SK-N-SH (cell line): ENCODE measurements around the gene CCDC15. TPM values are rescaled to one million over a fixed set of nuclear protein-coding genes. Genes with fewer than 3 reads are reported as not detected.

ENCODE experiments used
- CTCF ChIA-PET: fragments of 300-600, 350-600 bp; formaldehyde crosslinking; extraction: SDS; loops from one replicate; lab custom pipeline; 2021; lab: Yijun Ruan, JAX
- POLR2A ChIA-PET: fragments of 350-600 bp; sonication (Branson Sonifier 250); formaldehyde crosslinking; extraction: SDS; loops from one replicate; lab custom pipeline; 2020; ENCODE audit warnings: antibody characterized with exemption, inconsistent platforms; lab: Yijun Ruan, JAX
- DNase-seq: peaks from one replicate; pipeline ENCODE4 v3.0.0; 2012
- H2AFZ ChIP-seq: fragments of 200-600 bp; sonication (generic); 2 replicates; pipeline ENCODE4 v1.8.1; 2016; ENCODE audit warnings: antibody characterized with exemption, mild to moderate bottlenecking, low read depth
- H3F3A ChIP-seq: fragments of 200-600 bp; sonication (generic); replicated peaks from 2 replicates; pipeline ENCODE3; 2016; ENCODE audit warnings: antibody characterized with exemption, mild to moderate bottlenecking; ENCODE audit not compliant: insufficient read depth
- H3K27ac ChIP-seq, 2 experiments: fragments of 200-500 bp in 1 of 2; fragments of 200-600 bp in 1 of 2; sonication (Bioruptor generic) in 1 of 2; sonication (generic), shearing (Covaris generic) in 1 of 2; 2 replicates each; pipeline versions ENCODE4 v1.5.1 to v1.6.1; 2014 to 2016; ENCODE audit warnings: low read depth in 2 of 2, inconsistent platforms in 1 of 2, low read length in 1 of 2, mild to moderate bottlenecking in 1 of 2, mixed read lengths in 1 of 2
- H3K27me3 ChIP-seq: fragments of 200-600 bp; sonication (generic), shearing (Covaris generic); 2 replicates; pipeline ENCODE4 v1.6.1; 2016; ENCODE audit warnings: mixed run types; ENCODE audit not compliant: insufficient read depth
- H3K36me3 ChIP-seq, 2 experiments: fragments of 200-500 bp in 1 of 2; fragments of 200-600 bp in 1 of 2; sonication (Bioruptor generic) in 1 of 2; sonication (generic) in 1 of 2; replicated peaks in 1 of 2; 2 replicates each; pipeline versions ENCODE3 to v1.5.1; 2014 to 2016; ENCODE audit warnings: low read length in 1 of 2, mild to moderate bottlenecking in 1 of 2; ENCODE audit not compliant: insufficient read depth in 2 of 2, control insufficient read depth in 1 of 2
- H3K4me1 ChIP-seq, 2 experiments: fragments of 200-500 bp in 1 of 2; fragments of 200-600 bp in 1 of 2; sonication (Bioruptor generic) in 1 of 2; sonication (generic), shearing (Covaris generic) in 1 of 2; 2 replicates each; pipeline versions ENCODE4 v1.5.1 to v1.6.1; 2014 to 2016; ENCODE audit warnings: low read depth in 1 of 2, low read length in 1 of 2, mixed run types in 1 of 2; ENCODE audit not compliant: insufficient read depth in 2 of 2, control insufficient read depth in 1 of 2
- H3K4me2 ChIP-seq: fragments of 200-600 bp; sonication (generic), shearing (Covaris generic); 2 replicates; pipeline ENCODE4 v1.6.1; 2017; ENCODE audit warnings: mixed run types
- H3K4me3 ChIP-seq, 2 experiments: fragments of 200-500 bp in 1 of 2; fragments of 200-600 bp in 1 of 2; sonication (Bioruptor generic) in 1 of 2; sonication (generic), shearing (Covaris generic) in 1 of 2; 2 replicates each; pipeline versions ENCODE4 v1.5.1 to v1.8.1; 2014 to 2016; ENCODE audit warnings: low read depth in 2 of 2, inconsistent platforms in 1 of 2, low read length in 1 of 2, mild to moderate bottlenecking in 1 of 2, mixed read lengths in 1 of 2, moderate library complexity in 1 of 2
- H3K79me2 ChIP-seq: fragments of 200-600 bp; sonication (generic); 2 replicates; pipeline ENCODE4 v1.8.1; 2017; ENCODE audit warnings: mild to moderate bottlenecking; ENCODE audit not compliant: insufficient read depth
- H3K9ac ChIP-seq: fragments of 200-600 bp; sonication (generic); 2 replicates; pipeline ENCODE4 v1.6.1; 2017; ENCODE audit warnings: mixed run types
- H3K9me2 ChIP-seq: fragments of 200-600 bp; sonication (generic); 2 replicates; pipeline ENCODE4 v1.6.1; 2017; ENCODE audit warnings: mixed run types
- H3K9me3 ChIP-seq: fragments of 200-600 bp; sonication (generic); 2 replicates; pipeline ENCODE4 v1.6.1; 2017; ENCODE audit warnings: mixed run types, mild to moderate bottlenecking, moderate library complexity
- H4K20me1 ChIP-seq: fragments of 200-600 bp; sonication (generic); 2 replicates; pipeline ENCODE4 v1.6.1; 2017; ENCODE audit warnings: mild to moderate bottlenecking, mixed run types; ENCODE audit not compliant: insufficient read depth
- CHD2 ChIP-seq: fragments of 150-350 bp; IDR thresholded peaks from 2 replicates; pipeline ENCODE4 v1.6.1; 2018; ENCODE audit warnings: low read length; ENCODE audit not compliant: partially characterized antibody
- FOSL2 ChIP-seq: IDR thresholded peaks from 2 replicates; pipeline ENCODE4 v1.4.0; 2012; ENCODE audit warnings: low read depth, mild to moderate bottlenecking, moderate library complexity, borderline replicate concordance
- FOXJ3 ChIP-seq: sonication (generic); formaldehyde crosslinking; IDR thresholded peaks from 2 replicates; pipeline ENCODE4 v1.5.1; 2020; ENCODE audit warnings: mild to moderate bottlenecking, missing genetic modification reagents
- GABPA ChIP-seq: IDR thresholded peaks from 2 replicates; pipeline ENCODE4 v1.4.0; 2012; ENCODE audit warnings: low read depth, mild to moderate bottlenecking
- JUND ChIP-seq: IDR thresholded peaks from 2 replicates; pipeline ENCODE4 v1.4.0; 2012
- MEF2A ChIP-seq: IDR thresholded peaks from 2 replicates; pipeline ENCODE4 v1.4.0; 2012; ENCODE audit warnings: low read depth, borderline replicate concordance
- POLR2AphosphoS5 ChIP-seq: IDR thresholded peaks from 2 replicates; pipeline ENCODE4 v1.6.1; 2012; ENCODE audit warnings: low read depth, low read length
- RAD21 ChIP-seq: IDR thresholded peaks from 2 replicates; pipeline ENCODE4 v1.6.1; 2012; ENCODE audit warnings: mild to moderate bottlenecking, low read length
- RCOR1 ChIP-seq: fragments of 150-350 bp; IDR thresholded peaks from 2 replicates; pipeline ENCODE4 v1.6.1; 2017; ENCODE audit warnings: antibody characterized with exemption, low read length
- SIN3A ChIP-seq: IDR thresholded peaks from 2 replicates; pipeline ENCODE4 v1.6.1; 2012; ENCODE audit warnings: low read depth, mild to moderate bottlenecking, low read length, moderate library complexity, borderline replicate concordance
- WGBS: methylation state at CpG from one replicate; pipeline ENCODE4 v1.1.6; 2017; ENCODE audit warnings: low lambda C conversion rate; 5-methylcytosine and 5-hydroxymethylcytosine counted together
- polyA plus RNA-seq, 3 experiments: library from polyadenylated mRNA; depleted of rRNA; stranded (reverse); fragments of >200 nt; gene quantifications; 2 replicates each; pipeline ENCODE4 v1.2.3, GENCODE V29; 2012
- TF ChIP-seq, protein P1 (sequence below): IDR thresholded peaks from 2 replicates; pipeline ENCODE4 v1.6.1; 2012; ENCODE audit warnings: mild to moderate bottlenecking, low read depth, low read length, moderate library complexity
- TF ChIP-seq, protein P2 (sequence below): fragments of 150-350 bp; IDR thresholded peaks from 2 replicates; pipeline ENCODE4 v1.6.1; 2016; ENCODE audit warnings: mild to moderate bottlenecking, low read depth, low read length
- TF ChIP-seq, protein P3 (sequence below): IDR thresholded peaks from 2 replicates; pipeline ENCODE4 v1.4.0; 2012; ENCODE audit warnings: low read depth, borderline replicate concordance
- TF ChIP-seq, protein P4 (sequence below): fragments of 150-350 bp; IDR thresholded peaks from 2 replicates; pipeline ENCODE4 v1.6.1; 2017; ENCODE audit warnings: antibody characterized with exemption, low read length, low read depth, borderline replicate concordance

CCDC15 gene
- polyA plus RNA-seq, 1 of the 3 experiments (the other 2 are of a cell fraction), result 0.69 TPM

DNA sequence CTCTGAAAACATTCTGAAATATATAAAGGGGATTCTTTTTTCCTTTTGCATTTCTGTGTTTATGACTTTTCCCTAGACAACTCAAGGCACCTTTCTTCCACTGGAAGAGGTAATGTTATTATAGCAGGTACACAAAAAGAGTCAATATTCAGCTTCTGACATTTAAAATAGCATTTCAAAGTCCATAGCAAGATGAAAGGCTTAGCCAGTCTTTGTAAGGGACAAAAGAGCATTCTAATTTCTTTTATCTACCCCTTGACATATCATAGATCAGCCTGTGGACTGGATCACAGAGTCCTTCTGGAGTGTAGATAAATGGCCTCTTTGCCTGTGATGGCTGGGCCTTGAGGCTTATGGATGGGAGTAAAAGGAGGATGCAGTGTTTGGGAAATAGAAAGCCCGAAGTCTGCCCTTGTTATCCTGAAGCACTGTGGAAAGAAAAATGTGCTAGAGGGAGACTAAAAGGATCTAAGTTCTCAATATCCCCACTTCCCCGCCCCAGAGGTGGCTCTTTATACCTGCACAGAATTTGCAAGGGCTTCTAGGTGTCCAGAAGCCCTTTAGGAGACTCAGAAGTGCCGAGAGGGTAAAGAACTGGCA lies 16.6 kb upstream of the CCDC15 start (continued):
- TF ChIP-seq, protein P1, sequence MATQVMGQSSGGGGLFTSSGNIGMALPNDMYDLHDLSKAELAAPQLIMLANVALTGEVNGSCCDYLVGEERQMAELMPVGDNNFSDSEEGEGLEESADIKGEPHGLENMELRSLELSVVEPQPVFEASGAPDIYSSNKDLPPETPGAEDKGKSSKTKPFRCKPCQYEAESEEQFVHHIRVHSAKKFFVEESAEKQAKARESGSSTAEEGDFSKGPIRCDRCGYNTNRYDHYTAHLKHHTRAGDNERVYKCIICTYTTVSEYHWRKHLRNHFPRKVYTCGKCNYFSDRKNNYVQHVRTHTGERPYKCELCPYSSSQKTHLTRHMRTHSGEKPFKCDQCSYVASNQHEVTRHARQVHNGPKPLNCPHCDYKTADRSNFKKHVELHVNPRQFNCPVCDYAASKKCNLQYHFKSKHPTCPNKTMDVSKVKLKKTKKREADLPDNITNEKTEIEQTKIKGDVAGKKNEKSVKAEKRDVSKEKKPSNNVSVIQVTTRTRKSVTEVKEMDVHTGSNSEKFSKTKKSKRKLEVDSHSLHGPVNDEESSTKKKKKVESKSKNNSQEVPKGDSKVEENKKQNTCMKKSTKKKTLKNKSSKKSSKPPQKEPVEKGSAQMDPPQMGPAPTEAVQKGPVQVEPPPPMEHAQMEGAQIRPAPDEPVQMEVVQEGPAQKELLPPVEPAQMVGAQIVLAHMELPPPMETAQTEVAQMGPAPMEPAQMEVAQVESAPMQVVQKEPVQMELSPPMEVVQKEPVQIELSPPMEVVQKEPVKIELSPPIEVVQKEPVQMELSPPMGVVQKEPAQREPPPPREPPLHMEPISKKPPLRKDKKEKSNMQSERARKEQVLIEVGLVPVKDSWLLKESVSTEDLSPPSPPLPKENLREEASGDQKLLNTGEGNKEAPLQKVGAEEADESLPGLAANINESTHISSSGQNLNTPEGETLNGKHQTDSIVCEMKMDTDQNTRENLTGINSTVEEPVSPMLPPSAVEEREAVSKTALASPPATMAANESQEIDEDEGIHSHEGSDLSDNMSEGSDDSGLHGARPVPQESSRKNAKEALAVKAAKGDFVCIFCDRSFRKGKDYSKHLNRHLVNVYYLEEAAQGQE, result no peak

DNA sequence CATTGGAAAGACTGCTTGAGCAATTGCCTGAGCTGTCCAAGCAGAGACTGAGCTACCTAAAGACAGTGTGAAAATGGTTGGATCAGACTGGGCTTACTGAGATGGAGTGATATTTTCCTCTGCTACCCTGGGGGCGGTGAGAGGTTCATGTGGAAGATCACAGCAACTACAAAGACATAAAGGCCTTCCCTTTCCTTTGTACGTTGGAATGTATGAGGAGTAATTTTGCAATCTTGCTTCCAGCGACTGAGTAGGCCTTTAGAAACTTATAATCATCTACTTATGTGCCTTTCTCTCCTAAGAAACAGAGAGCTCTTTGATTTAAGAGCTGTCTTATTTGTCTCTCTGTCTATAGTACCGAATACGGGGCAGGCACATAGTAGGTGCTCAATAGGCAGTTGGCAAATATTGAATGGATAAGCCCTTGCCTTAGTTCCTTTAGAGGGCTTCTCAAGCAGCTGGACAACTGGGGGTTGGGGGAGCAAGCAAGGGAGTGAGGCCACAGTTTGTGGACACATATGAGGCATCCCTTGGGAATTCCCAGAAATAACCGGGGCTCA lies 15.7 kb upstream of the CCDC15 start:
- no peaks in the 10 kb centered on the region for H3K36me3 ChIP-seq
- POLR2A ChIA-PET, result no interaction called here
- WGBS, result 50% methylated on average over 6 of the region's 6 CpGs
- no peaks in the 10 kb centered on the region for H3F3A ChIP-seq
- DNase-seq, result no peak
- no peak overlapping the region for H3K27ac ChIP-seq
- no peaks in the 10 kb centered on the region for H3K9me3 ChIP-seq
- no peaks in the 10 kb centered on the region for H4K20me1 ChIP-seq
- H2AFZ ChIP-seq, result no peak overlapping the region
- no peak overlapping the region for H3K4me2 ChIP-seq
- H3K79me2 ChIP-seq, result no peaks in the 10 kb centered on the region
- no peaks in the 10 kb centered on the region for H3K27me3 ChIP-seq
- no peak for TF ChIP-seq JUND
- no peak for TF ChIP-seq MEF2A
- TF ChIP-seq, all 33 proteins: peak for 0
- CTCF ChIA-PET, result interaction anchor here (0.9 kb wide), 1 partner anchor 72 kb away, joined by 3 read pairs; no protein-coding TSS in a partner anchor
- H3K9me2 ChIP-seq, result no peaks in the 10 kb centered on the region
- H3K4me1 ChIP-seq, result no peaks in the 10 kb centered on the region
- H3K4me3 ChIP-seq, result no peak overlapping the region
- no peak overlapping the region for H3K9ac ChIP-seq

DNA sequence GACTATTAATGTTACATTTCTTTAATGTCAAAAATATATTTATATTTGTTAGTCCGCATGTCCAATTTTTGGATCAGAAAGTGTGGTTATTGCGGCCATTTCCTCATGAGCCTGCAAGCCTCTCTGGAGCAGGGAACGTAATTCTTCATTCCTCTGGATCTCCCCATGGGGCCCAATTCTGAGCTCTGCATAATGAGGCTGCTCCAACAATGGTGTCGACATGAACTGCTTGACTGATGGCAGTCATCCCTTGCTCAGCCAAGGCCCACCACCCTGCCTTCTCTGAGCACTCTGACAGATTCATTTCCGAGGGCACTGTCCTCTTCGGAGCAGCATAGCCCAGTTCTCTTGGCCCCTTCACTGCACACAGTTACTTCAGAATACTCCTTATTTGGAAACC lies 15.0 kb upstream of the CCDC15 start:
- Histone ChIP-seq H3K9me2 (no peaks in the 10 kb centered on the region), H3K4me2 (no peak overlapping the region)

More for the DNA sequence above, 15.0 kb upstream of the CCDC15 start:
- Histone ChIP-seq H3K36me3 (no peaks in the 10 kb centered on the region), H3K27me3 (no peaks in the 10 kb centered on the region), H3K4me1 (no peaks in the 10 kb centered on the region), H3K9ac (no peak overlapping the region), H3K79me2 (no peaks in the 10 kb centered on the region), H4K20me1 (no peaks in the 10 kb centered on the region), H3K4me3 (no peak overlapping the region), H3K9me3 (no peaks in the 10 kb centered on the region), H2AFZ (no peak overlapping the region), H3K27ac (no peak overlapping the region), H3F3A (no peaks in the 10 kb centered on the region)
- WGBS, result 80% methylated on average over 6 of the region's 6 CpGs
- DNase-seq, result no peak
- ChIA-PET CTCF (no interaction called here), POLR2A (no interaction called here)
- TF ChIP-seq, protein P2, sequence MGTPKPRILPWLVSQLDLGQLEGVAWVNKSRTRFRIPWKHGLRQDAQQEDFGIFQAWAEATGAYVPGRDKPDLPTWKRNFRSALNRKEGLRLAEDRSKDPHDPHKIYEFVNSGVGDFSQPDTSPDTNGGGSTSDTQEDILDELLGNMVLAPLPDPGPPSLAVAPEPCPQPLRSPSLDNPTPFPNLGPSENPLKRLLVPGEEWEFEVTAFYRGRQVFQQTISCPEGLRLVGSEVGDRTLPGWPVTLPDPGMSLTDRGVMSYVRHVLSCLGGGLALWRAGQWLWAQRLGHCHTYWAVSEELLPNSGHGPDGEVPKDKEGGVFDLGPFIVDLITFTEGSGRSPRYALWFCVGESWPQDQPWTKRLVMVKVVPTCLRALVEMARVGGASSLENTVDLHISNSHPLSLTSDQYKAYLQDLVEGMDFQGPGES, result no peak
- TF ChIP-seq CHD2, result no peak
- TF ChIP-seq RAD21, result no peak
- TF ChIP-seq FOXJ3, result no peak
- TF ChIP-seq FOSL2, result no peak
- TF ChIP-seq, protein P3, sequence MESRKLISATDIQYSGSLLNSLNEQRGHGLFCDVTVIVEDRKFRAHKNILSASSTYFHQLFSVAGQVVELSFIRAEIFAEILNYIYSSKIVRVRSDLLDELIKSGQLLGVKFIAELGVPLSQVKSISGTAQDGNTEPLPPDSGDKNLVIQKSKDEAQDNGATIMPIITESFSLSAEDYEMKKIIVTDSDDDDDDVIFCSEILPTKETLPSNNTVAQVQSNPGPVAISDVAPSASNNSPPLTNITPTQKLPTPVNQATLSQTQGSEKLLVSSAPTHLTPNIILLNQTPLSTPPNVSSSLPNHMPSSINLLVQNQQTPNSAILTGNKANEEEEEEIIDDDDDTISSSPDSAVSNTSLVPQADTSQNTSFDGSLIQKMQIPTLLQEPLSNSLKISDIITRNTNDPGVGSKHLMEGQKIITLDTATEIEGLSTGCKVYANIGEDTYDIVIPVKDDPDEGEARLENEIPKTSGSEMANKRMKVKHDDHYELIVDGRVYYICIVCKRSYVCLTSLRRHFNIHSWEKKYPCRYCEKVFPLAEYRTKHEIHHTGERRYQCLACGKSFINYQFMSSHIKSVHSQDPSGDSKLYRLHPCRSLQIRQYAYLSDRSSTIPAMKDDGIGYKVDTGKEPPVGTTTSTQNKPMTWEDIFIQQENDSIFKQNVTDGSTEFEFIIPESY, result no peak
- TF ChIP-seq GABPA, result no peak
- no peak for TF ChIP-seq RCOR1
- TF ChIP-seq, protein P4, sequence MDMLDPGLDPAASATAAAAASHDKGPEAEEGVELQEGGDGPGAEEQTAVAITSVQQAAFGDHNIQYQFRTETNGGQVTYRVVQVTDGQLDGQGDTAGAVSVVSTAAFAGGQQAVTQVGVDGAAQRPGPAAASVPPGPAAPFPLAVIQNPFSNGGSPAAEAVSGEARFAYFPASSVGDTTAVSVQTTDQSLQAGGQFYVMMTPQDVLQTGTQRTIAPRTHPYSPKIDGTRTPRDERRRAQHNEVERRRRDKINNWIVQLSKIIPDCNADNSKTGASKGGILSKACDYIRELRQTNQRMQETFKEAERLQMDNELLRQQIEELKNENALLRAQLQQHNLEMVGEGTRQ, result no peak
- no peak for TF ChIP-seq POLR2AphosphoS5
- TF ChIP-seq SIN3A, result no peak
